Measurements from ENCODE around the gene EYA3.
"Not testable (repeated sequence)": the region's sequence is repeated elsewhere in the genome, so short reads cannot be mapped to it uniquely, and the experiment has no call there.

Gene EYA3

DNA sequence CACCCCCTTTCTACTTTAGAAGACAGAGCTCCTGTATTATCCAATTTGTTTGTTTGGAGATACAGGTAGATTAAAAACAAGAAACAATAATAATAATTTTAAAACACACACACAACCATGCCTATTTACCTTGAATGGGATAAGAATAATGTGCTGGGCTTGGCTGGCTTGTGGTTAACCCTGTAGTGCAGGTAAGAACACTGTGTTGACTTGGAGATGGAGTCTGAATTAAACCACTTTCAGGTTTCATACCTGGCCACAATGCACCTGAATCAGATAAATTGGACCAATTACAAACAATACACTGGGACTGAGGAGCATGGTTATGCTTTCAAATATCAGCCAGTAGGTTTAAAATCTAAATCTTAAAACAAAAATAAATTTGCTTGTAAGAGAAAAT, 60.8 kb downstream of the EYA3 start:
- Histone ChIP-seq H3K36me3 (ENCODE audit: insufficient read depth, insufficient read length, low read length) (peaks cover 19% of the 10 kb centered on the region), H3K4me3 (ENCODE audit: insufficient read length, low read depth) (no peak overlapping the region), H3K9ac (ENCODE audit: insufficient read length, low read depth) (no peak overlapping the region), H3K27me3 (ENCODE audit: insufficient read depth, insufficient read length) (no peaks in the 10 kb centered on the region), H3K9me3 (ENCODE audit: insufficient read depth, low read length) (no peaks in the 10 kb centered on the region), H3K4me1 (ENCODE audit: insufficient read depth, insufficient read length) (no peaks in the 10 kb centered on the region)
- TF ChIP-seq SUZ12 (IDR thresholded peaks at IDR 0.05; ENCODE audit: extremely low read depth, insufficient read depth, insufficient read length) (no peak), YY1 (IDR thresholded peaks at IDR 0.05; ENCODE audit: insufficient read depth, insufficient read length) (no peak), ZNF274 (IDR thresholded peaks at IDR 0.05; ENCODE audit: low read depth, low read length) (no peak)
- no peak for DNase-seq (ENCODE audit: low read depth, low spot score)

DNA sequence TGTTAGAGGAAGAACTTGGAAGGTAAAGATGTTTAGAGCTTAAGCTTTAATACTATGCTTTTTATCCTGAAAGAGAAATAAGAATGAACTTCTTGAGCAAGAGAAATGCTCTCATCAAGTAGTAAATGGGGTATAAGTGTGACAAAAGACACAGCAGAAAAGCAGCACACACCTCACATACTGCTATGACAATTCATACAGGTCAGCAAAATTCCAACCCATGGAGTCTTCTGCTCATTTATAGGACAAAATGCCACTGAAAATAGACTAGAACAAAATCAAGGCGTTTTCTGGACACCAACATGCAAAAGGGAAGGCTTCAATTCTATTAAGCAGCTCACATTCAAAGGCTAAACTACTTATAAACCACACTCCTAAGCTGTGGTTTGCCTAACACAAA, 61.2 kb downstream of the EYA3 start:
- TF ChIP-seq YY1 (IDR thresholded peaks at IDR 0.05; ENCODE audit: insufficient read depth, insufficient read length) (no peak), SUZ12 (IDR thresholded peaks at IDR 0.05; ENCODE audit: extremely low read depth, insufficient read depth, insufficient read length) (no peak), ZNF274 (IDR thresholded peaks at IDR 0.05; ENCODE audit: low read depth, low read length) (no peak)
- Histone ChIP-seq H3K4me1 (ENCODE audit: insufficient read depth, insufficient read length) (no peaks in the 10 kb centered on the region), H3K36me3 (ENCODE audit: insufficient read depth, insufficient read length, low read length) (peaks cover 19% of the 10 kb centered on the region), H3K9ac (ENCODE audit: insufficient read length, low read depth) (no peak overlapping the region), H3K4me3 (ENCODE audit: insufficient read length, low read depth) (no peak overlapping the region), H3K9me3 (ENCODE audit: insufficient read depth, low read length) (no peaks in the 10 kb centered on the region), H3K27me3 (ENCODE audit: insufficient read depth, insufficient read length) (no peaks in the 10 kb centered on the region)
- DNase-seq (ENCODE audit: low read depth, low spot score): no peak

DNA sequence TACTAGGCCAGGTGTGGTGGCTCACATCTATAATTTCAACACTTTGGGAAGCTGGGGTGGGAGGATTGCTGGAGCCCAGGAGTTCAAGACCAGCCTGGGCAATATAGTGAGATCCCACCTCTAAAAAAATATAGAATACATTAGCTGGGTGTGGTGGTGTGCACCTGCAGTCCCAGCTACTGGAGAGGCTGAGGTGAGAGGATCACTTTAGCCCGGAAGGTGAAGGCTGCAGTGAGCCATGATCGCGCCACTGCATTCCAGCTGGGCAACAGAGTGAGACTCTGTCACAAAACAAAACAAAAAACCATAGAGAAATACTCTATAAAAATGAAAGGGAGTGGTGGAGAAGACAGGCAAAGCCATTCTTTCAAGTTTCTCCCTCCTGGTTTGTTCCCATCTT, 62.1 kb downstream of the EYA3 start:
- Histone ChIP-seq H3K9ac (ENCODE audit: insufficient read length, low read depth) (no peak overlapping the region), H3K27me3 (ENCODE audit: insufficient read depth, insufficient read length) (no peaks in the 10 kb centered on the region), H3K4me3 (ENCODE audit: insufficient read length, low read depth) (no peak overlapping the region), H3K4me1 (ENCODE audit: insufficient read depth, insufficient read length) (no peaks in the 10 kb centered on the region), H3K9me3 (ENCODE audit: insufficient read depth, low read length) (no peaks in the 10 kb centered on the region), H3K36me3 (ENCODE audit: insufficient read depth, insufficient read length, low read length) (peaks cover 17% of the 10 kb centered on the region)
- no peak for DNase-seq (ENCODE audit: low read depth, low spot score)
- TF ChIP-seq YY1 (IDR thresholded peaks at IDR 0.05; ENCODE audit: insufficient read depth, insufficient read length) (no peak), SUZ12 (IDR thresholded peaks at IDR 0.05; ENCODE audit: extremely low read depth, insufficient read depth, insufficient read length) (no peak), ZNF274 (IDR thresholded peaks at IDR 0.05; ENCODE audit: low read depth, low read length) (no peak)

- H3K9me3 ChIP-seq (ENCODE audit: insufficient read depth, low read length): peaks cover 8% of the 10 kb centered on the region; the same call in 1 of the 2 replicates
- H3K27me3 ChIP-seq (ENCODE audit: insufficient read depth, insufficient read length): no peaks in the 10 kb centered on the region
- no peak for TF ChIP-seq YY1 (IDR thresholded peaks at IDR 0.05; ENCODE audit: insufficient read depth, insufficient read length)
- TF ChIP-seq ZNF274 (IDR thresholded peaks at IDR 0.05; ENCODE audit: low read depth, low read length): no peak
- TF ChIP-seq SUZ12 (IDR thresholded peaks at IDR 0.05; ENCODE audit: extremely low read depth, insufficient read depth, insufficient read length): no peak
- DNase-seq (ENCODE audit: low read depth, low spot score): peak; percentile 9
- peaks cover 29% of the 10 kb centered on the region for H3K36me3 ChIP-seq (ENCODE audit: insufficient read depth, insufficient read length, low read length)
- H3K4me1 ChIP-seq (ENCODE audit: insufficient read depth, insufficient read length): no peaks in the 10 kb centered on the region
- H3K4me3 ChIP-seq (ENCODE audit: insufficient read length, low read depth): no peak overlapping the region
- no peak overlapping the region for H3K9ac ChIP-seq (ENCODE audit: insufficient read length, low read depth)
Observed at GRCh38 chr1:28021064-28021463, 67.3 kb downstream of the EYA3 start.

GRCh38 chr1:28010969-28011368, 77.4 kb downstream of the EYA3 start:
- H3K9ac ChIP-seq (ENCODE audit: insufficient read length, low read depth): no peak overlapping the region
- H3K4me3 ChIP-seq (ENCODE audit: insufficient read length, low read depth): no peak overlapping the region
- no peaks in the 10 kb centered on the region for H3K4me1 ChIP-seq (ENCODE audit: insufficient read depth, insufficient read length)
- H3K36me3 ChIP-seq (ENCODE audit: insufficient read depth, insufficient read length, low read length): peaks cover 49% of the 10 kb centered on the region
- TF ChIP-seq SUZ12 (IDR thresholded peaks at IDR 0.05; ENCODE audit: extremely low read depth, insufficient read depth, insufficient read length) (no peak), YY1 (IDR thresholded peaks at IDR 0.05; ENCODE audit: insufficient read depth, insufficient read length) (no peak), ZNF274 (IDR thresholded peaks at IDR 0.05; ENCODE audit: low read depth, low read length) (no peak)
- no peak for DNase-seq (ENCODE audit: low read depth, low spot score)
- no peaks in the 10 kb centered on the region for H3K9me3 ChIP-seq (ENCODE audit: insufficient read depth, low read length)
- H3K27me3 ChIP-seq (ENCODE audit: insufficient read depth, insufficient read length): no peaks in the 10 kb centered on the region

DNA sequence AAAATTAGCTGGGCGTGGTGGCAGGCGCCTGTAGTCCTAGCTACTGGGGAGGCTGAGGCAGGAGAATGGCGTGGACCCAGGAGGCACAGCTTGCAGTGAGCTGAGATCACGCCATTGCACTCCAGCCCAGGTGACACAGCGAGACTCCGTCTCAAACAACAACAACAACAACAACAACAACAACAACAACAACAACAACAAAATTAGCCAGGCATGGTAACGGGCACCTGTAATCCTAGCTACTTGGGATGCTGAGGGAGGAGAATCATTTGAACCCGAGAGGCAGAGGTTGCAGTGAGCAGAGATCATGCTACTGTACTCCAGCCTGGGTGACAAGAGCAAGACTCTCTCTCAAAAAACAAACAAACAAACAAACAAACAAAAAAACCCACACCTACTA, 85.3 kb downstream of the EYA3 start:
- not testable (repeated sequence) for H3K9me3 ChIP-seq (ENCODE audit: insufficient read depth, low read length); H3K9ac ChIP-seq (ENCODE audit: insufficient read length, low read depth); DNase-seq (ENCODE audit: low read depth, low spot score); H3K4me1 ChIP-seq (ENCODE audit: insufficient read depth, insufficient read length); H3K27me3 ChIP-seq (ENCODE audit: insufficient read depth, insufficient read length); H3K4me3 ChIP-seq (ENCODE audit: insufficient read length, low read depth)
- H3K36me3 ChIP-seq (ENCODE audit: insufficient read depth, insufficient read length, low read length): peaks cover 62% of the 10 kb centered on the region

DNA sequence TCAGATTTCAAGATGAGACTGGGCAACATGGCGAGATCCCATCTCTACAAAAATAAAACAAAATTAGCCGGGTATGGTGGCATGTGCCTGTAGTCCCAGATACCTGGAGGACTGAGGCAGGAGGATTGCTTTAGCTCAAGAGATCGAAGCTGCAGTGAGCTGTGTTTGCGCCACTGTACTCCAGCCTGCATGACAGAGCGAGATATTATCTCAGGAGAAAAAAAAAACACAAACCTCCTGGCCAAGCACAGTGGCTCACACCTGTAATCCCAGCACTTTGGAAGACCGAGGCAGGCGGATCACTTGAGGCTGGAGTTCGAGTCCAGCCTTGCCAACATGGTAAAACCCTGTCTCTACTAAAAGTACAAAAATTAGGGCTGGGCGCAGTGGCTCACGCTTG, 85.8 kb downstream of the EYA3 start:
- no peak for DNase-seq (ENCODE audit: low read depth, low spot score)
- H3K36me3 ChIP-seq (ENCODE audit: insufficient read depth, insufficient read length, low read length): peaks cover 67% of the 10 kb centered on the region
- no peak for TF ChIP-seq ZNF274 (IDR thresholded peaks at IDR 0.05; ENCODE audit: low read depth, low read length)
- no peak for TF ChIP-seq YY1 (IDR thresholded peaks at IDR 0.05; ENCODE audit: insufficient read depth, insufficient read length)
- TF ChIP-seq SUZ12 (IDR thresholded peaks at IDR 0.05; ENCODE audit: extremely low read depth, insufficient read depth, insufficient read length): no peak
- no peak overlapping the region for H3K9ac ChIP-seq (ENCODE audit: insufficient read length, low read depth)
- H3K4me3 ChIP-seq (ENCODE audit: insufficient read length, low read depth): no peak overlapping the region
- H3K4me1 ChIP-seq (ENCODE audit: insufficient read depth, insufficient read length): no peaks in the 10 kb centered on the region
- no peaks in the 10 kb centered on the region for H3K27me3 ChIP-seq (ENCODE audit: insufficient read depth, insufficient read length)
- no peaks in the 10 kb centered on the region for H3K9me3 ChIP-seq (ENCODE audit: insufficient read depth, low read length)

DNA sequence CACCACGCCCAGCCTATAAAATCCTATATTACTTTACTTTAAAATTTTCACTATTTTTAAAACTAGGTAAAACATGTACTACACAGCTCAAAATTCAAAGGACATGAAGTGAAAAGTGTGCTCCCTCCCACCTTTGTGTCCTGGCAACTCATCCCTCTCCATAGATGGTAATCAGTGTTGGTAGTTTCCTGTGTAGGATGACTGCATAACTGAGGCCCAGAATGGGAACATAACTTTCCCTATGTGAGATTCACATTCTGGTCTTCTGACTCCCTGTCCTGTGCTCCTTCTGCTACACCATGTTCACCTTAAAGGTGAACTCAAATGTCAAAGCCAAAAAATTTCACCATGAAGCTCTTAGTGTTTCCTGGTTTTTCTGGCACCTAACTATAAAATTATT, 89.4 kb downstream of the EYA3 start:
- Histone ChIP-seq H3K9ac (ENCODE audit: insufficient read length, low read depth) (no peak overlapping the region), H3K36me3 (ENCODE audit: insufficient read depth, insufficient read length, low read length) (peaks cover 78% of the 10 kb centered on the region), H3K4me1 (ENCODE audit: insufficient read depth, insufficient read length) (no peaks in the 10 kb centered on the region), H3K27me3 (ENCODE audit: insufficient read depth, insufficient read length) (no peaks in the 10 kb centered on the region), H3K9me3 (ENCODE audit: insufficient read depth, low read length) (no peaks in the 10 kb centered on the region), H3K4me3 (ENCODE audit: insufficient read length, low read depth) (no peak overlapping the region)
- TF ChIP-seq SUZ12 (IDR thresholded peaks at IDR 0.05; ENCODE audit: extremely low read depth, insufficient read depth, insufficient read length) (no peak), ZNF274 (IDR thresholded peaks at IDR 0.05; ENCODE audit: low read depth, low read length) (no peak), YY1 (IDR thresholded peaks at IDR 0.05; ENCODE audit: insufficient read depth, insufficient read length) (no peak)
- DNase-seq (ENCODE audit: low read depth, low spot score): no peak

- H3K27me3 ChIP-seq (ENCODE audit: insufficient read depth, insufficient read length); H3K9me3 ChIP-seq (ENCODE audit: insufficient read depth, low read length); DNase-seq (ENCODE audit: low read depth, low spot score); H3K4me3 ChIP-seq (ENCODE audit: insufficient read length, low read depth); H3K9ac ChIP-seq (ENCODE audit: insufficient read length, low read depth); H3K4me1 ChIP-seq (ENCODE audit: insufficient read depth, insufficient read length): not testable (repeated sequence)
- H3K36me3 ChIP-seq (ENCODE audit: insufficient read depth, insufficient read length, low read length): peaks cover 90% of the 10 kb centered on the region
Observed at GRCh38 chr1:27994526-27994925, 93.9 kb downstream of the EYA3 start.

All from NT2/D1 (cell line).